ENCODE results near the gene PLVAP.

Gene PLVAP

DNA sequence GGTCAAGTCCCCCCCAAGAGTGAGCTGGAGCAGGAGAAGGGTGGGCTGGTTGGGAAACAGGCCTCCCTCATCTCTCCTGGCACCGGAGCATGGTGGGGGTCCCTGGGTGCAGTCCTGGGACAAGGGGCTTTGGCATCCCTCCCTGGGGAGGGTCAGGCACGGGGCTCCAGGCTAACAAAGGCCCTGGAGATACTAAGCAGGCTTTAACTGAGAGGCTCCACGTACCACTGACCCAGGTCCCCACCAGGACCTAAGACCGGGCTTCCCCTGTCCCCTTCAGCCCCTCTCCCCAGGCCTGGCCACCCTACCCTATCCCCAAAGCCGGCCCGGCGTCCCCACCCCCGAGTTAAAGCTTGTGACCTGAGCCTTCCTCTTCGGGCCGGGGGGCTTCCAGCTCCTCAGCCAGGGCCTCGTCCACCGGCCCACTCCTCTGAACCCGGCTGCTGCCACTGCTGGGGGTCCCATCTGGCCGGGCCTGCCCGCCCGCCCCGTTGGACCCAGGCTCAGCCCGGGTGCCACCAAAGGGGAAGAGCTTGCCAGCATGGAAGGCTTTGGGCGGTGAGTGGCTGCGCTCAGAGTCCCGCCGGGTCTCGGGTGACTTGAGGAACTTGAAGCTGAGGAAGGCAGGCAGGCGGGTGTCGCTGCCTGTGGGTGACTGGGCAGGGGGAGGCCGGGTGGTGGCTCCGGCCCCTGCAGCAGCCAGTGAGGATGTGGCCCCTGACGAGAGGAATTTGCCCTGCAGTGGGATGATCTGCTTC, 52.6 kb downstream of the PLVAP start:
- no peak for DNase-seq (ENCODE audit: insufficient read length, low spot score)
- no peak for FAIRE-seq

DNA sequence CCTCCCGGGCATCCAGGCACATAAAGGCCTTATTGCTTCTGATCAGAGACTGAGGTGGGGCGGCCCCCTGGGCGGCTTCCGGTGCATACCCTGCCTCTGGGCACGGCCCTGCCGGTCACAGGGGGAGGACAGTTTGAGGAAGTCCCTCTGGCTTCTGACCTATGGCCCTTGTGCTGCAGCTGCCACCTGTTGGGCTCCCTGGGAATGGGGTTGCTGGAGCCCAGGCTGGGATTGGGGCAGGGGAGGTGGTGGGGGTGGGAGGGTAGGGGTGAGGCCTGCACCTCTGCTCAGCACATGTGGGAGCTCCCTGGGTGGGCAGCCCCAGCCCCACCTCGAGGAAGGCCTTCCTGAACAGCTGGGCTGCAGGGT, 53.2 kb downstream of the PLVAP start:
- DNase-seq (ENCODE audit: insufficient read length, low spot score) (peak; percentile 51), FAIRE-seq (no peak)

DNA sequence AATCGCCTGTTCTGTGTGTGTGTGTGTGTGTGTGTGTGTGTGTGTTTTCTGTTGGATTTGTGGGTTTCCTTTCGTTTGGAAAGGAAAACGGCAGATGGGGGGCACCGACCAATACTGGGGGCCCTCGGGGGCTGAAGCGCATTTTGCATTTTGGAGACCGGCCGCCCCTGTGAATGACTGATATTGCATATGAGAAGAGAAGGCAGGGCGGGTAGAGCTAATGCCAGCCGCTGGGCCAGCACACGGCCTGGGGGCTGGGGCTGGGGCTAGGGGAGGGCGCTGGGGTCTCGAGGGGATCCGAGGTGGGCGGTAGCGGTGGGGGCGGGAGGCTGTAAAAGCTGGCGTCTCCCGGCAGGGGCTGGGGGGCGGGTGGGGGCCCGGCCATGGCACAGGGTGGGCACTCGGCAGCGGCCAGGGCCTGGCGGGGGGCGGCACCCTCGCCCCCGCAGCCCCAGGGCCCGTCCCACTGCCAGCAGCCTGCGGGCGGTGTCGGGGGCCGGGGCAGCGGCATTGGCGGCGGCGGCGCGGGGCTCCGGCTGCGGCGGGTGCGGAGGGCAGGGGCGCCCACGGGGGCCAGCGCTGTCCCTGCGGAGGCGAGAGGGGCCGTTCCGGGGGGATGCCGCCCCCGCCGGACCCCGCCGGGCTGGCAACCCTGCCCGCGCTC, 53.7 kb downstream of the PLVAP start:
- no peak for DNase-seq (ENCODE audit: insufficient read length, low spot score)
- FAIRE-seq = no peak

DNA sequence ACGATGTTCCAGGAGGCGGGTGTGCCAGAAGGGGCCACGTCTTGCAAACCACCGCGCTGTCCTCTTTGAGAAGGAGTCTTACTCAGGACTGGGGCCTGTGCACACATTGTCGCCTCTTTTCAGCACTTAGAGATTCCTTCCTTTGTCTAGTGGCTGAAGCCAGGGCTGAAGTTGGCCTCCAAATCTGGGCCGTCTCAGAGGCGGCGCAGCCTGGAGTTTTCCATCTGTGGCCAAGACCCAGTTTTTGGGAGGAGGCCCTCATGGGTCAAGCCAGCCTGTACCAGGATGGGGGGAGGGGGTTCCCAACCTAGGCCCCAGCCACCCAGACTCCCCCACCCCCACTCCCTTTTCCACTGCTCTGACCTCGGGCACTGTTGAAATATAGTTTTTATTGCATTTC, 54.3 kb downstream of the PLVAP start:
- no peak for FAIRE-seq

DNA sequence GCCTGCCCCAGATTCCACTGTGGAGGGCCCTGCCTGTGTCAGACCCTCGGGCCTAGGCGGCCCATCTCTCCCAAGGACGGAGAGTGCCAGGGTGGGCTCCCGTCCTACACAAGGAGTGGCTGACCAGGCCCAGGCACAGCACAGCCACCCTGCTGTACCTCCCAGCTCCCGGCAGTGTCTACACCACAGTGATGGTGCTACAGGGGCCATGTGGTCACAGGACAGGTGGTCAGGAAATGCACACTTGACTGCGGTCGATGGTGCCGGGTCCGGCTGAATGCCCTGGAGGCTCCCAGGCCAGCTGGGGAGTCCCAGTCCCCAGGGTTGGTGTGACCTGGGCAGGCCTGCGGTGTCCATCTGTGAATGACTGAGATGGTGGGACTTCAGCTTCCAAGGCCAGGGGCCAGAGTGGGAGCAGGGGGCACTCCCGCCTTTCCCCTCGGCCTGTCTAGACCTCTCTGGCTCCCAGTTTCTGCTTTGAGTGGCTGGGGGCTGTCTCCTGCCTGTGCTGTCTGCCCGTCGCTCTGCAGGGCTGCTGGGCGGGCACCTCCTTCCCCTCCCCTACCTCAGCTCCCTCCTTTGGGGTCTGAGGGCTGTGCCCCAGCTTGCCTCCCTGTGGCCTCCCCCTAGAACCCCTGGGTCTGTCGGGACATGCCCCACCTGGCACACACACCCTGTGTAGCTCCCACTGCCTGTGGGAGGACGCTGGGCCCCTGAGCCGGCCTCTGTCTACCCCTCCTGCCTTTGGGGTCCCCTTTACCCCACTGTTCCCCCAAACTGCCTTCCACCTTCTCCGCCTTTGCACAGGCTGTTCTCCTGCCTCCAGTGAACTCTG, 55.3 kb downstream of the PLVAP start:
- DNase-seq (ENCODE audit: insufficient read length, low spot score) = no peak
- FAIRE-seq = no peak

More for the DNA sequence above, 54.3 kb downstream of the PLVAP start:
- no peak for DNase-seq (ENCODE audit: insufficient read length, low spot score)

DNA sequence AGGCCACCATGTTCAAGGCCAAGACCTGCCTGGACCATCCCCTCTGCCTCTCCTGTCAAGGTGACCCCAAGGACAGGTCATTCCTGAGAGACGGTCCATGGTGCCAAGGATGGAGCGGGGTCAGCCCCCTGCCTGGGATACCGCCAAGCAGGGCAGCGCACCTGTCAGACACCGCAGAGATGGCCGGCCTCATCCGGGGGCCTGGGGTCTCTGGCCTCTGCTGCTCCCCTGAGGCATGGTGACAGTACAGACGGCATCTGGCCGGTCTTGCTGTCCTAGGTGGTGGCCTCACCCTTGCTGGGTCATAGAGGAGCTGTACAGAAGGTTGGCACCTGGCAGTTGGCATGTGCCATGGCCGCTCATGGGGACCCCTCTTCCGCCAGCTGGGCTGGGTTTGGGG, 56.7 kb downstream of the PLVAP start:
- DNase-seq (ENCODE audit: insufficient read length, low spot score) (no peak), FAIRE-seq (no peak)

DNA sequence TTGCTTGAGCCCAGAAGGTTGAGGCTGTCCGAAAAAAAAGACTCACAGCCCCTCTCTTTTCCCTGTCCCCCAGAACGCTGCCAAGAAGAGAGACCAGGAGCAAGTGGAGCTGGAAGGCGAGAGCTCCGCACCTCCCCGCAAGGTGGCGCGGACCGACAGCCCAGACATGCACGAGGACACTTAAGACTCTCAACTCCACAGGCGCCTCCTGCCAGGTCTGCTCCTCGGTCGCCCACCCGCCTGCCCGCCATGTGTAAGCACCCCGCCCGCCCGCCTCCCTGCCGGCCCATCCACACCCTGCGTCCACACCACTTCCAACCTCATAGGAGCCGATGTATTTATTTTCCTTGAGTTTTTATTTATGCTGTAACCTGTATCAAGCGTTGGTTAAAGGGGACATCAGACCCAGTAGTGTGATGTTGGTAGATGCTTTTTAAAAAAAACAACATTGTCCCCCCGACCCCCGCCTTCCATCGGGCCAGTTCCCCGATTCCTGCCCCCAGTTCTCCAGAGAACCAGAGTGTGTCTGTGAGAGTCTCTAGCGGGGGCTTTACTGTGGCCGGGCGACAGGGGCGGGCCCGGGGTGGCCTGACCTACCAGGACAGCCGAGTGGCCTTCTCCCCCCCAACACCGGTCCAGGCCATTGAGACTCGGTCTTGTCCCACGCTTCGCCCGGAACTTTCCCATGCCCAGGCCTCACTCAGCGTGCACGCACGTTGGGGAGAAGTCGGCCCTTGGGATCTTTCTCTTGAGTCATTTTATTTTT, 57.5 kb downstream of the PLVAP start:
- no peak for FAIRE-seq
- DNase-seq (ENCODE audit: insufficient read length, low spot score) = no peak

DNA sequence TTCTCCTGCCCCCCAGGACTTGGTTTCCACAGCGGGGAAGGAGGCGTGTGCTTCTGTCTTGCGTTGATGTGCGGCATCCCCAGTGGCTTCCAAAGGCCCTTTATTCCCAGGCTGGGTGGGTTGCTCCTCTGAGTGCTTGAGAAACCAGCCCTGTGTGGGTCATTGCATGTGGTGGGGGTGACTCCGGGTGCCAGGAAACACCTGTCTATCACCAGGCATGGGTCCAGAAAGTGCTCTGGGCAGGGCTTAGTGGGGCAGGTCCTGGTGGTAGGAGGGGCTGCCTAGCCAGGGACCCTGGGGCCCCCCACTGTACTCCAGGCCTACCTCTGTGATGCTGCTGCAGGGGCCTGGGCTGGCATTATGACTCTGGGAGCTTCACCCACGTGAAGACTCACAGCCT, 58.2 kb downstream of the PLVAP start:
- FAIRE-seq (no peak), DNase-seq (ENCODE audit: insufficient read length, low spot score) (no peak)

DNA sequence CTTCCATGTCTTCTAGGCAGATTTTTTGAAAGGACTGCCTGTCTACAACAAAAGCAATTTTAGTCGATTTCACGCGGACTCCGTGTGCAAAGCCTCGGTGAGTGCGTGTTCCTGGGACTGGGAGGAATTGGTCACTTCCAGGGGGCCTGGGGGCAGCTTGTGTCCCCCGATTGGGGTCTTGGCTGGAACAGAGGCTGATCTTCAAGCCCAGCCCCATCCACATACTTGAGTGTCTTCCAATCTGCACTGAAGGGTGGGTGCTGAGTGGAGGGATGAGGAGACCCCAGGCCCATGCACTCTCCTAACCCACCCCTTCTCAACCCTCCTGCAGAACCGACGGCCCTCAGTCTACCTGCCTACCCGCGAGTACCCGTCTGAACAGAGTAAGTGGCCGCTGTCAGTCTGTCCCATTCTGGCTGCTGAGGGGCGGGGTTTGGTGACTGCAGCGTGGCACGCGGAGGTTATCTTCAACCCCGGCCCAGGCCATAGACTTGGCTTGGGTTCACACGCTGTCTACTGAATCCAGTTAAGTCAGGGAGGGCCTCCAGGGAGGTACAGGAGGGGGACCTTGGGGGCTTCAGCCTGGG, 63.0 kb downstream of the PLVAP start:
- FAIRE-seq = no peak
- no peak for DNase-seq (ENCODE audit: insufficient read length, low spot score)

DNA sequence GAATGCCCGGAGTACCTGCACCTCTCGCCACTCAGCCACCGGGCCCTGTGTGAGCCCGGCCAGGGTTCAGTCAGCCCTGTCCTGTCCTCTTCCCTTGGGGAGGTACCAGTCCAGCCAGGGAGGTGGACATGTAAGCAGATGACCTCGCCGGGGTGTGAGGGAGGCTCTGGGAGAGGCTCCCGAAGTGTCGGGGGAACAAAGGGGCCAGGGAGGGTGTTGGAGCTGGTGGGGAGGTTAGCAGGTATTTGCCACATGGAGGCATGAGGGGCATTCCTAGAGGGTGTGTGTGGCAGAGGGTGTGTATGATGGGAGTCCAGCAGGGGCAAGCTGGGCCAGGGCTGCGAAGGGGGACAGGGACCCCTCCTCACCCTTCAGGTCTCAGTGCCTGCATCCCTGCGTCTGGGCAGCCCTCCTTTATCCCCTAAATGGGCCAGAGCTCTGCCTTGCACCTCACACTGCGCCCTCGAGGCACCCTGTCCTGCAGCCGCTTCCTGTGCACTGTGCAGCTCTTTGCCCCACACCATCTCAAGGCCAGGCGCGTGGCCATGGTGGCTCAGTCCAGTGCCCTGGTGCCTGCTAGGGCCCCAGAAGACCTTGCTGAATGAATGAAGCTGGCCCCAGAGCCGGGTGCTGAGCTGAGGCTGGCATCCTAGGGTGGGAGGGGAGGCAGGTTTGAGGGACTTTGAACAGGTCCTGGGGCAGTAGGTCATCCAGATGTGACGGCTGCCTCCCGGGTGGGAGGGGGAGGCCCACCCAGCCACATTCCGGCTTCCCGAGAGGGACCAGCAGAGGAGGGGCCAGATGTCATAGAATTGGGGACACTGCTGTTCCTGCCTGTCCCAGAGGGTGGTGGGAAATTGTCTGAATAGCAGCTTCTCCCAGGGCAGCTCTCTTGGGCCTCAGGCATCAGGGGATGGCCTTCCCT, 64.7 kb downstream of the PLVAP start:
- DNase-seq (ENCODE audit: insufficient read length, low spot score) (no peak), FAIRE-seq (no peak)

DNA sequence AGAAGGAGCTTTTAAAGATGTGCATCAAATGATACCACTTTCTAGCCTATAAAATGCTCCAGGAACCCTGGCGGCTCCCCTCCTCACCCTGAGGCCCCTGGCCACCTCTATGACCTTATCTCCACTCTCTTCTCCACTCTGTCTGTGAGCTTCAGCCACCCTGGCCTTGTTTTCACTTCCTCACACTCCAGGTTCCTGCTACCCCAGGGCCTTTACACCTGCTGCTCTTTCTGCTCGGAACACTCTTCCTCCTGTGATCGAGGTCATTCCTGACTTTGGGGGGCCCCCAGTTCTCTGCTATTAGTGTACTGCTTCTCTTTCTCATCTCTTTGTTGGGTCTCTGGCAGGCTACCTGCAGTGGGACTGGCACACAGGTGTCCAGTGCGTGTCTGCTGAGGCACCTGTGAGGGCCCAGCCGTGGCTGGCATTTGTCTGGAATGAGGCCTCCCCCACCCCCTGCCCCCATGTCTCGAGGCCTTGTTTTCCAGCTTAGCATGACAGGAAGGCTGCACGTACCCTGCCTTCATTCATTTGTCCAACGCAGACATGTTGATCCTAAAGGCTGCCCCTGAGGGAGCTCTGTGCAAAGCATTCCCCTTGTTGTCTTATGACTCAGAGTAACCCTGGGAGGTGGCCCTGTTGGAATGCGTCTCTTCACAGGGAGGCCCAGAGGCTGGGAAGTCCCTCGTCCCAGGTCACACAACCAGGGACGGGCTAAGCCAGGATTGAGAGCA, 65.5 kb downstream of the PLVAP start:
- FAIRE-seq (no peak), DNase-seq (ENCODE audit: insufficient read length, low spot score) (no peak)

DNA sequence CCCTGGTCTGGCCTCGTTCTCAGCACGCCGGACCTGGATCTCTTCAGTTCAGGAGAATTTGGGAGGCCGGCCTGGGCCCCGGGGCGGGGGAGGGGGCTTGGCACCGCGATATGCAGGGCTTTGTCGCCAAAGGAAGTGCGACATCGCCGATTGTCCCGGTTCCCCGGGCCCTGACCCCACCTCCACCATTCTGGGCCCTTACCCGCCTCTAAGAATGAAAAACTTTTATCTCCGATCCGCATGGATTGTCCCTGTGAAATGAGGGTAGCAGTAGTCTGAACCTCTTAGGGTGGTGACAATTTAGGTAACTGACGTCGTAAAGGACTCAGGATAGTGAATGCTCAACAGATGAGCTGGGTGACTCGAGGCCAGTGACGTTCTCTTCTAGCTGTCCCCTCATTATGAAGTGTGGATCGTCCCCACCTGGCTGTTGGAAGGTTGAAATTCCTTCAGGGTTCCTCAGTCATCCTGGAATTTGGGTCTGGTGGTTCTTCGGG, 67.1 kb downstream of the PLVAP start:
- peak; percentile 64 for FAIRE-seq

DNA sequence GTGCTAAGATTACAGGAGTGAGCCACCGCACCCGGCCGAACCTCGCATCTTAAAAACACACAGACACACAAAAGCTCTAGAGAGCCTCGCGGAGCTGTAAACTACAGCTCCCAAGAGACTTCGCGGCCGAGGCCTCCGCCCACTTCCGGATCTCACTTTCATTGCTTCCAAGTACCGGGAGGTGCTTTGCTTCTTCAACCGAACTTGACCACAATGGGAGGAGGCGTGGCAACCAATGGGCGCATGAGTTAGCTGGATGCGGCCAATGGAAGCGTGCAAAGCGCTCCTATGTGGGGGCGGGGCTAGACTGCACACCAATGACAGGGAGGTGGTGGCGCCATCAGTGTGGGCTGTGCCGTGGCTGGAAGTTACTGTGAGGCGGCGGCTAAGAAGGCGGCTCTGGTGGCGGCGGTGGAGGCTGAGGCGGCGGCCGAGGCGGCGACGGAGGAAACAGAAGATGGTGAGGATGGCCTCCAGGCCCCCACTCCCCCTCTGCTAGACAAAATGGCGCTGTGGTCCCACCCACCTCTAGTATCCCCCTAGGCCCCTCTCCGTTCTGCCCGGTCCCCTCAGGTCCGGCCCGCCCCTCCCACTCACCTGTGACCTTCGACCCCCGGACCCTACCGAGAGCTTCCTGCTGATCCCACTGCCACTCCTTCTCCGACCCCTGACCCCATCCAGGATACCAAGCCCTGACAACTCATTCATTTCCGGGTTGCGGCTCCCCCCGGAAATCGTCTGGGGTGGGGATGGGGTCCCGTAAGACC, 67.8 kb downstream of the PLVAP start, which contains the start of gene DDA1:
Gene DDA1, plus strand, starts transcription at position 366 of the 767 bp plus-strand sequence. Its CDS starts 92 bp downstream, at position 458.
- FAIRE-seq = peak; percentile 100
- DNase-seq (ENCODE audit: insufficient read length, low spot score) = peak; percentile 97

More for the DNA sequence above, 67.1 kb downstream of the PLVAP start:
- DNase-seq (ENCODE audit: insufficient read length, low spot score) = no peak

DNA sequence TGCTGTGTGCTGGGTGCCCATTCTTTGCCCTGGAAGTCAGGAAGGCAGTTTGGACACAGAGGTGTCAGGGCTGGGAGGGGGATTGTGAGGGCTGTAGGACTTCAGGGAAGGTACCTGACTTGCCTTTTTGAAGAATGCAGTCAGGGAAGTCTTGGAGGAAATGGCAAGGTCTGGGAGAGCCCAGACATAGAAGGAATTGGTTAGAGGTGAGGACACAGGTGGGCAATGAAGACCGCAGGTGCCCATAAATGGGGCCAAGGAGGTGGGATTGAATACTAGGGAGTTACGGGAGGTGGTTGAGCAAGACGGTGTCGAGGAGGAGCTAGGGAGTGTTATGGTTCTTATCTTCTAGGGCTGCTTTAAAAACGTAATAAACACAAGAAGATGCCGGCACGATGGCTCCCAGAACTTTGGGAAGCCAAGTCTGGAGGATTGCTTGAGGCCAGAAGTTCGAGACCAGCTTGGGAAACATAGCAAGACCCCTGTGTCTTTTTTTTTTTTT, 69.2 kb downstream of the PLVAP start:
- no peak for FAIRE-seq
- DNase-seq (ENCODE audit: insufficient read length, low spot score) = no peak

DNA sequence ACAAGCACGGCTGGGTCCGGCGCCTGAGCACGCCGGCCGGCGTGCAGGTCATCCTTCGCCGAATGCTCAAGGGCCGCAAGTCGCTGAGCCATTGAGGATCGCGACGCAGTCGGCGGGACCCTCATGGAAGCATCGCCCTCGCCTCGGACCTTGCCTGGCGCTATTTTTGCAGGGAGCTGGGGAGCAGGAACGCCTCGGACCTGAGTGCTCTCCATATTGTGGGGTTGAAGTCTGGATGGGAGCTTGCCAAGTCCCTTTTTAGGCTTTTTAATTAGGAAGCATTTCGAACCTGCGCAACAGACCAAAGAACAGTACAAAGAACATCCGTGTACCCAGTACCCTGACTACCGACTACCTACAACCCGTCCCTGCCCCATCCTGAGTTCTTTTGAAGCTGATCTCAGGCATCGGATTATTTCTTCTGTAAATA, 70.8 kb downstream of the PLVAP start:
- DNase-seq (ENCODE audit: insufficient read length, low spot score) (no peak), FAIRE-seq (peak; percentile 4)

DNA sequence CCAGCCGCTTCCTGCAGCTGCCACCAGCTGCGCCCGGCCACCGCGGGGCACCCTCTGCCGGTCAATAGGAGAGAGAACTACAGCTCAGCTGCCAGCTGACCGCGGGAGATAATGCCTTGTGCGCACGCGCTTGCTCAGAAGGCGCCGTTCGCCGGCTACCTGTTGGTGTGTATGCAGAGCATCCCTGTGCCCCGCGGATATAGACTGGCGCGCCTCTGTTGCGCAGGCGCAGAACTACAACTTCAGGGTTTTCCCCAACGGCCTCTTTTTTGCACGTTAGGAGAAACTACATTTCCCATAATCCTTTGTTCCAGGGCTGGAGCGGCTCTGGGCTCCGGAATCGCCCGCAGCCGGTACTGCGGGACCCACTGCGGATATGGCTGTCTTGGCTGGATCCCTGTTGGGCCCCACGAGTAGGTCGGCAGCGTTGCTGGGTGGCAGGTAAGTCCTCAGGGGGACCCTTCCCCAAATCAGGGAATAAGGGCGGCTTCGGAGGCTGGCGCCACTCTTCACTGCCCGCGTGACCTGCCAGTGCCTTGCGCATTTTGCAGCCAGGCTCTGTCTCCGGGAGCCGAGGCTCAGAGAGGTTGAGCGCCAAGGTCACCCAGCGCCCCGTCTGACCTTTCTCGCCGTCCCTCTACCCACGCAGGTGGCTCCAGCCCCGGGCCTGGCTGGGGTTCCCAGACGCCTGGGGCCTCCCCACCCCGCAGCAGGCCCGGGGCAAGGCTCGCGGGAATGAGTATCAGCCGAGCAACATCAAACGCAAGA, 71.4 kb downstream of the PLVAP start, which contains the start of gene MRPL34:
Gene MRPL34, plus strand, starts transcription at position 356 of the 768 bp plus-strand sequence. Its CDS starts 21 bp downstream, at position 377.
- FAIRE-seq = peak; percentile 97
- DNase-seq (ENCODE audit: insufficient read length, low spot score) = no peak

DNA sequence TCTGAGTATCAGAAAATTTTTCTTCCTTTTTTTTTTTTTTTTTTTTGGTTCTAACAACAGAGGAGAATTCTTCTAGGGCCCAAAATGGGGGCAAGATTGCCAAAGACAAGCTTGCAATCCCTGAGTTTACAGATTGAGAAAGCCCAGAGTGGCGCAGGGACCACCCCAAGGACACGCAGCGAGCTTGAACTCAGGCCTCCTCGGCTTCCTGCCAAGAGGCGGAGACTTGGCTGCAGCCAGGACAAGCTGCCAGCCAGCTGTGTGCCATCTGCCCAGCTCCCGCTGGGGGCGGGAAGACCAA, 72.0 kb downstream of the PLVAP start:
- FAIRE-seq (no peak), DNase-seq (ENCODE audit: insufficient read length, low spot score) (no peak)

All from GM19239 (cell line).